Measurements from ENCODE around the gene PCDHGA6.
"Not testable (repeated sequence)": the region's sequence is repeated elsewhere in the genome, so short reads cannot be mapped to it uniquely, and the experiment has no call there.

Gene PCDHGA6

GRCh38 chr5:141387557-141388311 lies 14.0 kb downstream of the PCDHGA6 start, which contains the start of gene PCDHGB4:
Gene PCDHGB4, plus strand, starts transcription at chr5:141387698. Its CDS starts 187 bp downstream, at chr5:141387885.
- H3K4me1 ChIP-seq (ENCODE audit: insufficient read depth, low read length); H3K9ac ChIP-seq (ENCODE audit: low read length); H3K36me3 ChIP-seq (ENCODE audit: insufficient read depth, low read length); H3K27ac ChIP-seq (ENCODE audit: low read depth, low read length); H3K27me3 ChIP-seq (ENCODE audit: control insufficient read depth in 1 of 2, insufficient read depth in 2 of 2, low read length in 2 of 2): not testable (repeated sequence)
- Histone ChIP-seq H3K4me3 (ENCODE audit: low read depth in 1 of 2, low read length in 2 of 2) (peak within 1 kb of the TSS in 1 of 2 donors; percentile 33), H3K9me3 (ENCODE audit: low read length) (peaks cover 80% of the 10 kb centered on the region)

- no peaks in the 10 kb centered on the region for H3K27me3 ChIP-seq (ENCODE audit: control insufficient read depth in 1 of 2, insufficient read depth in 2 of 2, low read length in 2 of 2)
- H3K9ac ChIP-seq (ENCODE audit: low read length), result no peak overlapping the region
- H3K36me3 ChIP-seq (ENCODE audit: insufficient read depth, low read length), result no peaks in the 10 kb centered on the region
- no peak overlapping the region for H3K27ac ChIP-seq (ENCODE audit: low read depth, low read length)
- H3K4me3 ChIP-seq (ENCODE audit: low read depth in 1 of 2, low read length in 2 of 2), result peak overlapping the region in 1 of 2 donors; percentile 33
- H3K4me1 ChIP-seq (ENCODE audit: insufficient read depth, low read length), result no peaks in the 10 kb centered on the region
- H3K9me3 ChIP-seq (ENCODE audit: low read length), result peaks cover 79% of the 10 kb centered on the region
Measured at GRCh38 chr5:141388661-141389060, 15.0 kb downstream of the PCDHGA6 start.

- no peaks in the 10 kb centered on the region for H3K4me1 ChIP-seq (ENCODE audit: insufficient read depth, low read length)
- H3K27ac ChIP-seq (ENCODE audit: low read depth, low read length), result no peak overlapping the region
- H3K9ac ChIP-seq (ENCODE audit: low read length), result no peak overlapping the region
- H3K36me3 ChIP-seq (ENCODE audit: insufficient read depth, low read length), result no peaks in the 10 kb centered on the region
- no peaks in the 10 kb centered on the region for H3K27me3 ChIP-seq (ENCODE audit: control insufficient read depth in 1 of 2, insufficient read depth in 2 of 2, low read length in 2 of 2)
- H3K4me3 ChIP-seq (ENCODE audit: low read depth in 1 of 2, low read length in 2 of 2), result peak overlapping the region in 1 of 2 donors; percentile 33
- peaks cover 79% of the 10 kb centered on the region for H3K9me3 ChIP-seq (ENCODE audit: low read length)
Measured at GRCh38 chr5:141389153-141390042, 15.7 kb downstream of the PCDHGA6 start.

- no peak within 1 kb of the TSS for H3K27ac ChIP-seq (ENCODE audit: low read depth, low read length)
- H3K4me3 ChIP-seq (ENCODE audit: low read depth in 1 of 2, low read length in 2 of 2), result peak within 1 kb of the TSS; percentile 4 to 10
- H3K4me1 ChIP-seq (ENCODE audit: insufficient read depth, low read length), result no peaks in the 10 kb centered on the region
- H3K36me3 ChIP-seq (ENCODE audit: insufficient read depth, low read length), result no peaks in the 10 kb centered on the region
- no peaks in the 10 kb centered on the region for H3K27me3 ChIP-seq (ENCODE audit: control insufficient read depth in 1 of 2, insufficient read depth in 2 of 2, low read length in 2 of 2)
- H3K9ac ChIP-seq (ENCODE audit: low read length), result no peak within 1 kb of the TSS
- peaks cover 70% of the 10 kb centered on the region for H3K9me3 ChIP-seq (ENCODE audit: low read length)
Measured at GRCh38 chr5:141392429-141393198, 18.9 kb downstream of the PCDHGA6 start, which contains the start of gene PCDHGA8. Gene PCDHGA8, plus strand, starts transcription at chr5:141392633. Its CDS starts 181 bp downstream, at chr5:141392814.

- no peak overlapping the region for H3K27ac ChIP-seq (ENCODE audit: low read depth, low read length)
- no peaks in the 10 kb centered on the region for H3K27me3 ChIP-seq (ENCODE audit: control insufficient read depth in 1 of 2, insufficient read depth in 2 of 2, low read length in 2 of 2)
- H3K4me1 ChIP-seq (ENCODE audit: insufficient read depth, low read length), result no peaks in the 10 kb centered on the region
- no peak overlapping the region for H3K4me3 ChIP-seq (ENCODE audit: low read depth in 1 of 2, low read length in 2 of 2)
- no peak overlapping the region for H3K9ac ChIP-seq (ENCODE audit: low read length)
- peaks cover 69% of the 10 kb centered on the region for H3K9me3 ChIP-seq (ENCODE audit: low read length)
- H3K36me3 ChIP-seq (ENCODE audit: insufficient read depth, low read length), result no peaks in the 10 kb centered on the region
Measured at GRCh38 chr5:141393267-141393666, 19.6 kb downstream of the PCDHGA6 start.

- not testable (repeated sequence) for H3K9ac ChIP-seq (ENCODE audit: low read length); H3K4me1 ChIP-seq (ENCODE audit: insufficient read depth, low read length); H3K27me3 ChIP-seq (ENCODE audit: control insufficient read depth in 1 of 2, insufficient read depth in 2 of 2, low read length in 2 of 2); H3K27ac ChIP-seq (ENCODE audit: low read depth, low read length); H3K36me3 ChIP-seq (ENCODE audit: insufficient read depth, low read length); H3K4me3 ChIP-seq (ENCODE audit: low read depth in 1 of 2, low read length in 2 of 2)
- H3K9me3 ChIP-seq (ENCODE audit: low read length), result peaks cover 71% of the 10 kb centered on the region
Measured at GRCh38 chr5:141394401-141395187, 20.9 kb downstream of the PCDHGA6 start.

- H3K9me3 ChIP-seq (ENCODE audit: low read length), result peaks cover 71% of the 10 kb centered on the region
- not testable (repeated sequence) for H3K9ac ChIP-seq (ENCODE audit: low read length); H3K4me1 ChIP-seq (ENCODE audit: insufficient read depth, low read length); H3K36me3 ChIP-seq (ENCODE audit: insufficient read depth, low read length); H3K27ac ChIP-seq (ENCODE audit: low read depth, low read length); H3K27me3 ChIP-seq (ENCODE audit: control insufficient read depth in 1 of 2, insufficient read depth in 2 of 2, low read length in 2 of 2)
- H3K4me3 ChIP-seq (ENCODE audit: low read depth in 1 of 2, low read length in 2 of 2), result peak within 1 kb of the TSS; percentile 20 to 22
Measured at GRCh38 chr5:141397756-141398551, 24.3 kb downstream of the PCDHGA6 start, which contains the start of gene PCDHGB5. Gene PCDHGB5, plus strand, starts transcription at chr5:141397947. Its CDS starts 181 bp downstream, at chr5:141398128.

- Histone ChIP-seq H3K4me3 (ENCODE audit: low read depth in 1 of 2, low read length in 2 of 2) (peak overlapping the region in 1 of 2 donors; percentile 22), H3K27me3 (ENCODE audit: control insufficient read depth in 1 of 2, insufficient read depth in 2 of 2, low read length in 2 of 2) (no peaks in the 10 kb centered on the region), H3K9me3 (ENCODE audit: low read length) (peaks cover 71% of the 10 kb centered on the region), H3K9ac (ENCODE audit: low read length) (no peak overlapping the region), H3K4me1 (ENCODE audit: insufficient read depth, low read length) (no peaks in the 10 kb centered on the region), H3K27ac (ENCODE audit: low read depth, low read length) (no peak overlapping the region), H3K36me3 (ENCODE audit: insufficient read depth, low read length) (no peaks in the 10 kb centered on the region)
Measured at GRCh38 chr5:141398608-141399007, 24.9 kb downstream of the PCDHGA6 start.

- no peaks in the 10 kb centered on the region for H3K4me1 ChIP-seq (ENCODE audit: insufficient read depth, low read length)
- H3K9ac ChIP-seq (ENCODE audit: low read length), result no peak overlapping the region
- no peaks in the 10 kb centered on the region for H3K36me3 ChIP-seq (ENCODE audit: insufficient read depth, low read length)
- no peak overlapping the region for H3K27ac ChIP-seq (ENCODE audit: low read depth, low read length)
- no peaks in the 10 kb centered on the region for H3K27me3 ChIP-seq (ENCODE audit: control insufficient read depth in 1 of 2, insufficient read depth in 2 of 2, low read length in 2 of 2)
- H3K4me3 ChIP-seq (ENCODE audit: low read depth in 1 of 2, low read length in 2 of 2), result peak overlapping the region; percentile 11 to 22
- H3K9me3 ChIP-seq (ENCODE audit: low read length), result peaks cover 70% of the 10 kb centered on the region
Measured at GRCh38 chr5:141399555-141400258, 26.0 kb downstream of the PCDHGA6 start.
